ENCODE data around the gene CD22. TPM values are rescaled to one million over a fixed set of nuclear protein-coding genes. Genes with fewer than 3 reads are reported as not detected.

The CD22 gene
- total and polyA plus RNA-seq, 2 of the 13 experiments (the other 11 are each of a cell fraction or from before 2014, with no cell fraction given) = 0.71 to 1.7 TPM

DNA sequence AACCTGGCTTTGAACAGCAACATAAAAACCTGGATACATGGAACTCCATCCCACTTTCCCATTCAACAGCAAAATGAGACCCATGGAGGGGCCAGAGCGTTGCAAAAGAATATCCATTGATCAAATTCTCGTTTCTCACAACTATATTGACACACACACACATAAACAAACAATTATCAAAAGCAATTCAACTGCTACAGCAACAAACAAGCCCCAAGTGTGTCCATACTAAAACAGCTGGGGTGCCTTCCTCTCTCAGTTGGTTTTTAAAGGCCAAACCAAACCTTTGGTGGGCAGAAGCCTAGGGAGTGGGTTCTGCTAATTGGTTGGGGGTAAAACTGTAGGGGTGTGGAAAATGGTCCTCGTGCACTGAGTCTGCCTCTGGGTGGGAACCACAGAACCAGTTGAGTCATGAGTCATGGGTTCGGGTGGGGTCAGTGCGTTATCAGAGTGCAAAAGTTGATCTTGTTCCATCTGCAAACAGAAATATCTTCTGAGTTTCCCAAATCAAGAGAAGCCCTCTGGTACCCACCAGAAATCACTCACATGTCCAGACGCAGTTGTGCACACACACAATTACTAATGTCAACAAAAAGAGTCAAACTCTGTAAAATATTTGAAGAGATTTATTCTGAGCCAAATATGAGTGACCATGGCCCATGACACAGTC lies 60.3 kb downstream of the CD22 start (continued):
- no peak for TF ChIP-seq ZSCAN31 (CRISPR knock-in tag; IDR thresholded peaks at IDR 0.05; ENCODE audit: low read depth)
- no peak for TF ChIP-seq MEIS1 (CRISPR knock-in tag; IDR thresholded peaks at IDR 0.05; ENCODE audit: borderline replicate concordance)
- no peak for TF ChIP-seq ZBTB3 (CRISPR knock-in tag; IDR thresholded peaks at IDR 0.05; ENCODE audit: borderline replicate concordance, low read depth)
- TF ChIP-seq, protein P1, sequence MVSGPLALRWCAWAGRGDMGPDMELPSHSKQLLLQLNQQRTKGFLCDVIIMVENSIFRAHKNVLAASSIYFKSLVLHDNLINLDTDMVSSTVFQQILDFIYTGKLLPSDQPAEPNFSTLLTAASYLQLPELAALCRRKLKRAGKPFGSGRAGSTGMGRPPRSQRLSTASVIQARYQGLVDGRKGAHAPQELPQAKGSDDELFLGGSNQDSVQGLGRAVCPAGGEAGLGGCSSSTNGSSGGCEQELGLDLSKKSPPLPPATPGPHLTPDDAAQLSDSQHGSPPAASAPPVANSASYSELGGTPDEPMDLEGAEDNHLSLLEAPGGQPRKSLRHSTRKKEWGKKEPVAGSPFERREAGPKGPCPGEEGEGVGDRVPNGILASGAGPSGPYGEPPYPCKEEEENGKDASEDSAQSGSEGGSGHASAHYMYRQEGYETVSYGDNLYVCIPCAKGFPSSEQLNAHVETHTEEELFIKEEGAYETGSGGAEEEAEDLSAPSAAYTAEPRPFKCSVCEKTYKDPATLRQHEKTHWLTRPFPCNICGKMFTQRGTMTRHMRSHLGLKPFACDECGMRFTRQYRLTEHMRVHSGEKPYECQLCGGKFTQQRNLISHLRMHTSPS (CRISPR knock-in tag; IDR thresholded peaks at IDR 0.05; ENCODE audit: low read depth) = no peak
- no peak for TF ChIP-seq SRSF4 (IDR thresholded peaks at IDR 0.05; ENCODE audit: low read depth, low read length, poor library complexity, severe bottlenecking)
- TF ChIP-seq, protein P2, sequence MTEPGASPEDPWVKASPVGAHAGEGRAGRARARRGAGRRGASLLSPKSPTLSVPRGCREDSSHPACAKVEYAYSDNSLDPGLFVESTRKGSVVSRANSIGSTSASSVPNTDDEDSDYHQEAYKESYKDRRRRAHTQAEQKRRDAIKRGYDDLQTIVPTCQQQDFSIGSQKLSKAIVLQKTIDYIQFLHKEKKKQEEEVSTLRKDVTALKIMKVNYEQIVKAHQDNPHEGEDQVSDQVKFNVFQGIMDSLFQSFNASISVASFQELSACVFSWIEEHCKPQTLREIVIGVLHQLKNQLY (CRISPR knock-in tag; IDR thresholded peaks at IDR 0.05) = peak; percentile 46; the same call in 1 of the 2 replicates
- no peak for TF ChIP-seq HNRNPUL1 (IDR thresholded peaks at IDR 0.05; ENCODE audit: low read depth, low read length)
- TF ChIP-seq ZNF777 (CRISPR knock-in tag; IDR thresholded peaks at IDR 0.05) = no peak
- no peak for TF ChIP-seq ZFP41 (CRISPR knock-in tag; IDR thresholded peaks at IDR 0.05; ENCODE audit: borderline replicate concordance)
- no peak for TF ChIP-seq RFXAP (CRISPR knock-in tag; IDR thresholded peaks at IDR 0.05; ENCODE audit: borderline replicate concordance)
- TF ChIP-seq, protein P3, sequence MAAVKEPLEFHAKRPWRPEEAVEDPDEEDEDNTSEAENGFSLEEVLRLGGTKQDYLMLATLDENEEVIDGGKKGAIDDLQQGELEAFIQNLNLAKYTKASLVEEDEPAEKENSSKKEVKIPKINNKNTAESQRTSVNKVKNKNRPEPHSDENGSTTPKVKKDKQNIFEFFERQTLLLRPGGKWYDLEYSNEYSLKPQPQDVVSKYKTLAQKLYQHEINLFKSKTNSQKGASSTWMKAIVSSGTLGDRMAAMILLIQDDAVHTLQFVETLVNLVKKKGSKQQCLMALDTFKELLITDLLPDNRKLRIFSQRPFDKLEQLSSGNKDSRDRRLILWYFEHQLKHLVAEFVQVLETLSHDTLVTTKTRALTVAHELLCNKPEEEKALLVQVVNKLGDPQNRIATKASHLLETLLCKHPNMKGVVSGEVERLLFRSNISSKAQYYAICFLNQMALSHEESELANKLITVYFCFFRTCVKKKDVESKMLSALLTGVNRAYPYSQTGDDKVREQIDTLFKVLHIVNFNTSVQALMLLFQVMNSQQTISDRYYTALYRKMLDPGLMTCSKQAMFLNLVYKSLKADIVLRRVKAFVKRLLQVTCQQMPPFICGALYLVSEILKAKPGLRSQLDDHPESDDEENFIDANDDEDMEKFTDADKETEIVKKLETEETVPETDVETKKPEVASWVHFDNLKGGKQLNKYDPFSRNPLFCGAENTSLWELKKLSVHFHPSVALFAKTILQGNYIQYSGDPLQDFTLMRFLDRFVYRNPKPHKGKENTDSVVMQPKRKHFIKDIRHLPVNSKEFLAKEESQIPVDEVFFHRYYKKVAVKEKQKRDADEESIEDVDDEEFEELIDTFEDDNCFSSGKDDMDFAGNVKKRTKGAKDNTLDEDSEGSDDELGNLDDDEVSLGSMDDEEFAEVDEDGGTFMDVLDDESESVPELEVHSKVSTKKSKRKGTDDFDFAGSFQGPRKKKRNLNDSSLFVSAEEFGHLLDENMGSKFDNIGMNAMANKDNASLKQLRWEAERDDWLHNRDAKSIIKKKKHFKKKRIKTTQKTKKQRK (IDR thresholded peaks at IDR 0.05; ENCODE audit: low read length) = no peak
- TF ChIP-seq ZSCAN5A (CRISPR knock-in tag; IDR thresholded peaks at IDR 0.05; ENCODE audit: borderline replicate concordance) = no peak
- no peak for TF ChIP-seq PLSCR1 (CRISPR knock-in tag; IDR thresholded peaks at IDR 0.05; ENCODE audit: borderline replicate concordance)
- no peak; the same call in 1 of the 2 replicates for TF ChIP-seq GATA4 (IDR thresholded peaks at IDR 0.05; ENCODE audit: borderline replicate concordance, low read depth)
- TF ChIP-seq PHF20 (CRISPR knock-in tag; IDR thresholded peaks at IDR 0.05) = no peak
- no peak for TF ChIP-seq FOXM1 (CRISPR knock-in tag; IDR thresholded peaks at IDR 0.05)
- no peak for TF ChIP-seq KLF13 (CRISPR knock-in tag; IDR thresholded peaks at IDR 0.05)
- TF ChIP-seq, protein P4, sequence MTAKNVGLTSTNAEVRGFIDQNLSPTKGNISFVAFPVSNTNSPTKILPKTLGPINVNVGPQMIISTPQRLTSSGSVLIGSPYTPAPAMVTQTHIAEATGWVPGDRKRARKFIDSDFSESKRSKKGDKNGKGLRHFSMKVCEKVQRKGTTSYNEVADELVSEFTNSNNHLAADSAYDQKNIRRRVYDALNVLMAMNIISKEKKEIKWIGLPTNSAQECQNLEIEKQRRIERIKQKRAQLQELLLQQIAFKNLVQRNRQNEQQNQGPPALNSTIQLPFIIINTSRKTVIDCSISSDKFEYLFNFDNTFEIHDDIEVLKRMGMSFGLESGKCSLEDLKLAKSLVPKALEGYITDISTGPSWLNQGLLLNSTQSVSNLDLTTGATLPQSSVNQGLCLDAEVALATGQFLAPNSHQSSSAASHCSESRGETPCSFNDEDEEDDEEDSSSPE (CRISPR knock-in tag; IDR thresholded peaks at IDR 0.05) = no peak
- no peak for TF ChIP-seq ZNF432 (CRISPR knock-in tag; IDR thresholded peaks at IDR 0.05; ENCODE audit: borderline replicate concordance)
- TF ChIP-seq SNAPC2 (CRISPR knock-in tag; IDR thresholded peaks at IDR 0.05) = no peak

Measured in HepG2 (cell line).